DND-41 (cell line): ENCODE measurements around the gene SCNN1B.
"Not testable (repeated sequence)": the region's sequence is repeated elsewhere in the genome, so short reads cannot be mapped to it uniquely, and the experiment has no call there.

Experiments
- ATAC-seq: fragments of 200-7000 bp; cut with Tn5 transposase; 3 replicates; pipeline ENCODE4 v1.9.1; 2021; ENCODE audit warnings: low read depth; ENCODE audit not compliant: insufficient read depth
- DNase-seq: peaks from one replicate; pipeline ENCODE4 v3.0.0-alpha.2; 2020
- H2AFZ ChIP-seq: 2 replicates; pipeline ENCODE4 v1.6.0; 2012; ENCODE audit warnings: low read depth, low read length
- H3K27ac ChIP-seq: 2 replicates; pipeline ENCODE4 v1.5.1; 2012; ENCODE audit warnings: low read length, inconsistent platforms
- H3K27me3 ChIP-seq: fragments of 200-600 bp; sonication (generic); 2 replicates; pipeline ENCODE4 v1.6.0; 2012; ENCODE audit warnings: low read length, mild to moderate bottlenecking, inconsistent platforms; ENCODE audit not compliant: insufficient read depth, poor library complexity
- H3K36me3 ChIP-seq: 2 replicates; pipeline ENCODE4 v1.5.1; 2012; ENCODE audit warnings: low read length, inconsistent platforms; ENCODE audit not compliant: insufficient read depth
- H3K4me1 ChIP-seq: 2 replicates; pipeline ENCODE4 v1.5.1; 2012; ENCODE audit warnings: mild to moderate bottlenecking, low read length; ENCODE audit not compliant: insufficient read depth
- H3K4me2 ChIP-seq: 2 replicates; pipeline ENCODE4 v1.6.0; 2012; ENCODE audit warnings: mild to moderate bottlenecking, moderate library complexity, low read length, inconsistent platforms; ENCODE audit not compliant: insufficient read depth
- H3K4me3 ChIP-seq, 2 experiments: fragments of 200-600 bp in 1 of 2; shearing (Covaris generic) in 1 of 2; 2 replicates each; pipeline ENCODE4 v1.5.1; 2012 to 2016; ENCODE audit warnings: inconsistent platforms in 2 of 2, low read length in 2 of 2, mild to moderate bottlenecking in 2 of 2, low read depth in 1 of 2, moderate library complexity in 1 of 2
- H3K79me2 ChIP-seq: 2 replicates; pipeline ENCODE4 v1.6.0; 2012; ENCODE audit warnings: low read length, inconsistent platforms; ENCODE audit not compliant: insufficient read depth
- H3K9ac ChIP-seq: 2 replicates; pipeline ENCODE4 v1.6.0; 2012; ENCODE audit warnings: low read depth, mild to moderate bottlenecking, inconsistent platforms, low read length, moderate library complexity
- H3K9me3 ChIP-seq: 2 replicates; pipeline ENCODE4 v1.5.1; 2012; ENCODE audit warnings: low read length, moderate library complexity, mild to moderate bottlenecking, inconsistent platforms; ENCODE audit not compliant: insufficient read depth, severe bottlenecking
- H4K20me1 ChIP-seq: 2 replicates; pipeline ENCODE4 v1.6.0; 2012; ENCODE audit warnings: low read length; ENCODE audit not compliant: insufficient read depth
- CTCF ChIP-seq: IDR thresholded peaks from 2 replicates; pipeline ENCODE4 v1.5.1; 2012; ENCODE audit warnings: borderline replicate concordance, low read length, moderate library complexity, mild to moderate bottlenecking; ENCODE audit not compliant: poor library complexity, severe bottlenecking; ENCODE audit errors: extremely low read depth
- EZH2 ChIP-seq: IDR thresholded peaks from 3 replicates; pipeline ENCODE4 v1.6.1; 2012; ENCODE audit warnings: borderline replicate concordance, low read depth, mild to moderate bottlenecking, moderate library complexity, low read length, inconsistent platforms; ENCODE audit not compliant: severe bottlenecking

Gene SCNN1B

GRCh38 chr16:23388786-23389185 lies 86.7 kb downstream of the SCNN1B start:
- H3K9me3 ChIP-seq = no peaks in the 10 kb centered on the region
- H2AFZ ChIP-seq = no peak overlapping the region
- H3K9ac ChIP-seq = no peak overlapping the region
- no peak for TF ChIP-seq EZH2
- no peaks in the 10 kb centered on the region for H3K27me3 ChIP-seq
- H3K4me2 ChIP-seq = no peak overlapping the region
- no peaks in the 10 kb centered on the region for H3K79me2 ChIP-seq
- H4K20me1 ChIP-seq = no peaks in the 10 kb centered on the region
- H3K36me3 ChIP-seq = peaks cover 46% of the 10 kb centered on the region
- H3K27ac ChIP-seq = no peak overlapping the region
- DNase-seq (no peak), ATAC-seq (no peak)
- no peaks in the 10 kb centered on the region for H3K4me1 ChIP-seq
- no peak overlapping the region for H3K4me3 ChIP-seq

- H3K4me1 ChIP-seq = no peaks in the 10 kb centered on the region
- no peaks in the 10 kb centered on the region for H3K27me3 ChIP-seq
- peaks cover 46% of the 10 kb centered on the region for H3K36me3 ChIP-seq
- H3K27ac ChIP-seq = no peak overlapping the region
- H4K20me1 ChIP-seq = no peaks in the 10 kb centered on the region
- no peak overlapping the region for H3K4me3 ChIP-seq
- no peak for TF ChIP-seq CTCF
- no peak for TF ChIP-seq EZH2
- H3K9me3 ChIP-seq = no peaks in the 10 kb centered on the region
- H2AFZ ChIP-seq = no peak overlapping the region
- no peaks in the 10 kb centered on the region for H3K79me2 ChIP-seq
- DNase-seq (no peak), ATAC-seq (no peak)
- H3K9ac ChIP-seq = no peak overlapping the region
- H3K4me2 ChIP-seq = no peak overlapping the region
Measured at GRCh38 chr16:23389201-23389600, 87.1 kb downstream of the SCNN1B start.

GRCh38 chr16:23389936-23390335 lies 87.8 kb downstream of the SCNN1B start:
- H3K9me3 ChIP-seq, H4K20me1 ChIP-seq, H3K4me1 ChIP-seq, H3K27me3 ChIP-seq, H3K27ac ChIP-seq, H3K4me2 ChIP-seq, H3K79me2 ChIP-seq, H3K4me3 ChIP-seq, H2AFZ ChIP-seq, H3K9ac ChIP-seq, DNase-seq, ATAC-seq: not testable (repeated sequence)
- H3K36me3 ChIP-seq = peaks cover 46% of the 10 kb centered on the region

GRCh38 chr16:23391381-23392222 lies 89.5 kb downstream of the SCNN1B start:
- H3K79me2 ChIP-seq = no peaks in the 10 kb centered on the region
- no peak overlapping the region for H3K4me2 ChIP-seq
- no peak overlapping the region for H3K27ac ChIP-seq
- H3K4me1 ChIP-seq = no peaks in the 10 kb centered on the region
- no peak for ATAC-seq
- no peaks in the 10 kb centered on the region for H4K20me1 ChIP-seq
- TF ChIP-seq CTCF (no peak), EZH2 (no peak)
- H3K27me3 ChIP-seq = no peaks in the 10 kb centered on the region
- no peak overlapping the region for H2AFZ ChIP-seq
- DNase-seq = no peak
- H3K9me3 ChIP-seq = no peaks in the 10 kb centered on the region
- peaks cover 57% of the 10 kb centered on the region for H3K36me3 ChIP-seq
- no peak overlapping the region for H3K9ac ChIP-seq
- no peak overlapping the region for H3K4me3 ChIP-seq
